ENCODE measurements around the gene CCDC40. TPM values are rescaled to one million over a fixed set of nuclear protein-coding genes. Genes with fewer than 3 reads are reported as not detected.

The CCDC40 gene
- total and polyA plus RNA-seq, 2 of the 13 experiments (the other 11 are each of a cell fraction or from before 2014, with no cell fraction given) = 4.1 to 5.5 TPM

DNA sequence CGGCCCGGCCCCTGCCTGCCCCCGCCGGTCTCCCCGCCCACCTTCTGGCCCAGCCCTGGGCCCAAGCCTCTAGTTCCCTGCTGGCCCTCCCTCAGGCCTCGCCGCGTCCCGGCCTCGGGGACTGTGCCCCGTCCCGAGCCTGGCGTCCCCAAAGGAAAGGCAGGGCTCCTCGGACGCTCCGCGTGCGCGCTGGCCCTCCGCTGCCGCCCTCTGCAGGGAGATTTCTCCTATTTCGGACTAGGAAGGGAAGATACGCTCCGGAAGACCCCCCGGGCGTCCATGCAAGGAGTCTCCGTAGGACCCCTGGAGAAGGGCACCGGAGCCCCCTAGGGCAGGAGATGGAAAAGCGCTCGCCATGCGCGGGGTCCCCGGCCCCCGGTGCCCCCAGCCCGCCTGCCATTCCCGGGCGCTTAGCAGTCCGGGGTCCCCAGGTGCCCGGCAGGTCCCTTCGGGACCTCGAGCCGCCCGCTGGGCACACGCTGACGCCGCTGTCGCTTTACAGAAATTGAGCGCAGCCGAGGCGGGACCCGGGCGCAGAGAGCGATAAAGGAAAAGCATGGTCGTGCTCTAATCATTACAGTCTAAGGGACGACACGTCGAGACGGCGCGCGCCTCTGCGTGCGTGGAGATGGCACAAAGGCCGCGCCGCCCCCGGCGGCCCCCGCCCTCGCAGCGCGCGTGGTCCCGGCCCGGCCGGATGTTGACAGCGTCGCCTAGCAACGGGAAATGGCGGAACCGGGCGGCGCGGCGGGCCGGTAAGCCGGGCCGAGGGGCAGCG, at the start of gene CCDC40 (continued):
- TF ChIP-seq FOXJ3 (CRISPR knock-in tag; IDR thresholded peaks at IDR 0.05; ENCODE audit: borderline replicate concordance) (peak; percentile 24; the same call in 1 of the 2 replicates), FOXA3 (CRISPR knock-in tag; IDR thresholded peaks at IDR 0.05) (peak; percentile 72), ETV5 (CRISPR knock-in tag; IDR thresholded peaks at IDR 0.05; ENCODE audit: borderline replicate concordance) (peak; percentile 96), MED8 (CRISPR knock-in tag; IDR thresholded peaks at IDR 0.05; ENCODE audit: insufficient replicate concordance) (peak; percentile 20), ZNF44 (CRISPR knock-in tag; IDR thresholded peaks at IDR 0.05) (no peak), GFI1 (CRISPR knock-in tag; IDR thresholded peaks at IDR 0.05; ENCODE audit: borderline replicate concordance) (no peak), KLF13 (CRISPR knock-in tag; IDR thresholded peaks at IDR 0.05) (no peak), FIP1L1 (IDR thresholded peaks at IDR 0.05; ENCODE audit: borderline replicate concordance, insufficient read depth, low read depth, low read length) (no peak), BRD4 (CRISPR knock-in tag; IDR thresholded peaks at IDR 0.05) (no peak), NR2F6 (IDR thresholded peaks at IDR 0.05) (no peak), NR2F6 (CRISPR knock-in tag; IDR thresholded peaks at IDR 0.05) (no peak), SP1 (IDR thresholded peaks at IDR 0.05) (no peak), SP1 (CRISPR knock-in tag; IDR thresholded peaks at IDR 0.05) (peak; percentile 73; the same call in 1 of the 2 replicates), ZNF333 (CRISPR knock-in tag; IDR thresholded peaks at IDR 0.05; ENCODE audit: borderline replicate concordance) (peak; percentile 74; the same call in 1 of the 2 replicates), KDM5B (CRISPR knock-in tag; IDR thresholded peaks at IDR 0.05; ENCODE audit: borderline replicate concordance) (peak; percentile 90; the same call in 1 of the 2 replicates), CAMTA2 (CRISPR knock-in tag; IDR thresholded peaks at IDR 0.05; ENCODE audit: borderline replicate concordance) (peak; percentile 81; the same call in 1 of the 2 replicates), ELF3 (CRISPR knock-in tag; IDR thresholded peaks at IDR 0.05) (peak; percentile 43; the same call in 1 of the 2 replicates)
- TF ChIP-seq, protein P1, sequence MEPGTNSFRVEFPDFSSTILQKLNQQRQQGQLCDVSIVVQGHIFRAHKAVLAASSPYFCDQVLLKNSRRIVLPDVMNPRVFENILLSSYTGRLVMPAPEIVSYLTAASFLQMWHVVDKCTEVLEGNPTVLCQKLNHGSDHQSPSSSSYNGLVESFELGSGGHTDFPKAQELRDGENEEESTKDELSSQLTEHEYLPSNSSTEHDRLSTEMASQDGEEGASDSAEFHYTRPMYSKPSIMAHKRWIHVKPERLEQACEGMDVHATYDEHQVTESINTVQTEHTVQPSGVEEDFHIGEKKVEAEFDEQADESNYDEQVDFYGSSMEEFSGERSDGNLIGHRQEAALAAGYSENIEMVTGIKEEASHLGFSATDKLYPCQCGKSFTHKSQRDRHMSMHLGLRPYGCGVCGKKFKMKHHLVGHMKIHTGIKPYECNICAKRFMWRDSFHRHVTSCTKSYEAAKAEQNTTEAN (CRISPR knock-in tag; conservative IDR thresholded peaks at IDR 0.05) = 0 out of 2 replicates have a peak, but pooled peaks have one; percentile 25
- TF ChIP-seq, protein P2, sequence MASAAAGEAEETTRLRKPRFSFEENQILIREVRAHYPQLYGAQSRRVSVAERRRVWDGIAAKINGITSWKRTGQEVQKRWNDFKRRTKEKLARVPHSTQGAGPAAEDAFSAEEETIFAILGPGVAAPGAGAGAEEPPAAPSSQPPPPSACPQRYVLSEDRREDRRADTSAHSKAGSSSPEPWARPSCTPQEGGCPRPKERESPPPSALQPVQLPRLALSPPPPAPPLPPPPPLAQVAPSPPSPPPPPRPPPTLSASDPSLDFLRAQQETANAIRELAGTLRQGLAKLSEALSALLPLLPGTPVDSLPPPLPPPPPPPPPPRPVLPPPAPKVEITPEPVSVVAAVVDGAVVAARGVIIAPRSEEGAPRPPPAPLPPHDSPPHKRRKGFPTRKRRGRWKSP (CRISPR knock-in tag; IDR thresholded peaks at IDR 0.05) = peak; percentile 60; the same call in 1 of the 2 replicates
- TF ChIP-seq, protein P3, sequence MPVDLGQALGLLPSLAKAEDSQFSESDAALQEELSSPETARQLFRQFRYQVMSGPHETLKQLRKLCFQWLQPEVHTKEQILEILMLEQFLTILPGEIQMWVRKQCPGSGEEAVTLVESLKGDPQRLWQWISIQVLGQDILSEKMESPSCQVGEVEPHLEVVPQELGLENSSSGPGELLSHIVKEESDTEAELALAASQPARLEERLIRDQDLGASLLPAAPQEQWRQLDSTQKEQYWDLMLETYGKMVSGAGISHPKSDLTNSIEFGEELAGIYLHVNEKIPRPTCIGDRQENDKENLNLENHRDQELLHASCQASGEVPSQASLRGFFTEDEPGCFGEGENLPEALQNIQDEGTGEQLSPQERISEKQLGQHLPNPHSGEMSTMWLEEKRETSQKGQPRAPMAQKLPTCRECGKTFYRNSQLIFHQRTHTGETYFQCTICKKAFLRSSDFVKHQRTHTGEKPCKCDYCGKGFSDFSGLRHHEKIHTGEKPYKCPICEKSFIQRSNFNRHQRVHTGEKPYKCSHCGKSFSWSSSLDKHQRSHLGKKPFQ (CRISPR knock-in tag; IDR thresholded peaks at IDR 0.05; ENCODE audit: insufficient replicate concordance) = peak; percentile 80
- TF ChIP-seq, protein P4, sequence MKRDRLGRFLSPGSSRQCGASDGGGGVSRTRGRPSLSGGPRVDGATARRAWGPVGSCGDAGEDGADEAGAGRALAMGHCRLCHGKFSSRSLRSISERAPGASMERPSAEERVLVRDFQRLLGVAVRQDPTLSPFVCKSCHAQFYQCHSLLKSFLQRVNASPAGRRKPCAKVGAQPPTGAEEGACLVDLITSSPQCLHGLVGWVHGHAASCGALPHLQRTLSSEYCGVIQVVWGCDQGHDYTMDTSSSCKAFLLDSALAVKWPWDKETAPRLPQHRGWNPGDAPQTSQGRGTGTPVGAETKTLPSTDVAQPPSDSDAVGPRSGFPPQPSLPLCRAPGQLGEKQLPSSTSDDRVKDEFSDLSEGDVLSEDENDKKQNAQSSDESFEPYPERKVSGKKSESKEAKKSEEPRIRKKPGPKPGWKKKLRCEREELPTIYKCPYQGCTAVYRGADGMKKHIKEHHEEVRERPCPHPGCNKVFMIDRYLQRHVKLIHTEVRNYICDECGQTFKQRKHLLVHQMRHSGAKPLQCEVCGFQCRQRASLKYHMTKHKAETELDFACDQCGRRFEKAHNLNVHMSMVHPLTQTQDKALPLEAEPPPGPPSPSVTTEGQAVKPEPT (CRISPR knock-in tag; IDR thresholded peaks at IDR 0.05; ENCODE audit: low read depth) = 0 out of 2 replicates have a peak, but pooled peaks have one; percentile 79
- TF ChIP-seq, protein P5, sequence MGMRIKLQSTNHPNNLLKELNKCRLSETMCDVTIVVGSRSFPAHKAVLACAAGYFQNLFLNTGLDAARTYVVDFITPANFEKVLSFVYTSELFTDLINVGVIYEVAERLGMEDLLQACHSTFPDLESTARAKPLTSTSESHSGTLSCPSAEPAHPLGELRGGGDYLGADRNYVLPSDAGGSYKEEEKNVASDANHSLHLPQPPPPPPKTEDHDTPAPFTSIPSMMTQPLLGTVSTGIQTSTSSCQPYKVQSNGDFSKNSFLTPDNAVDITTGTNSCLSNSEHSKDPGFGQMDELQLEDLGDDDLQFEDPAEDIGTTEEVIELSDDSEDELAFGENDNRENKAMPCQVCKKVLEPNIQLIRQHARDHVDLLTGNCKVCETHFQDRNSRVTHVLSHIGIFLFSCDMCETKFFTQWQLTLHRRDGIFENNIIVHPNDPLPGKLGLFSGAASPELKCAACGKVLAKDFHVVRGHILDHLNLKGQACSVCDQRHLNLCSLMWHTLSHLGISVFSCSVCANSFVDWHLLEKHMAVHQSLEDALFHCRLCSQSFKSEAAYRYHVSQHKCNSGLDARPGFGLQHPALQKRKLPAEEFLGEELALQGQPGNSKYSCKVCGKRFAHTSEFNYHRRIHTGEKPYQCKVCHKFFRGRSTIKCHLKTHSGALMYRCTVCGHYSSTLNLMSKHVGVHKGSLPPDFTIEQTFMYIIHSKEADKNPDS (CRISPR knock-in tag; IDR thresholded peaks at IDR 0.05) = no peak
